ENCODE results near the gene C1QTNF6.

DNA sequence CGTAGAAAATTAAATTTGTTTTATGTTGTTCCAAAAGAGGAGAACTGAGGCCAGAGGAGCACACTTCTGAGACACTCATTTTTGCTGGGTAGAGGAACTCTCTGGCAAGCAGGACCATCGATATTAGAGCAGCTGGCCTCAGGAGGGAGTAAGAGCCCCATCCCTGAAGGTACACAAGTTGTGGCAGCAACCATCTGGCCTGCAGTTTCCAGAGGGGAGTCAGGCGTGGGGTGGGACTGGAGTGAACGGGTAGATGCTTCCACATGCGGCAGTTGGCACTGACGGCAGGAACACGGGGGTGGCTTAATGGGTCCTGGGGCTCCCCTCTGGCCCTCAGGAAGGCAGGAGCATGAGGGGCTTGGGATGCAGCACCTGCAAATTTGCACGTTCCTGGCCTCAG, 37.4 kb upstream of the C1QTNF6 start:
- no peak for TF ChIP-seq POLR2A (IDR thresholded peaks at IDR 0.05; ENCODE audit: low read depth)
- TF ChIP-seq, protein P1, sequence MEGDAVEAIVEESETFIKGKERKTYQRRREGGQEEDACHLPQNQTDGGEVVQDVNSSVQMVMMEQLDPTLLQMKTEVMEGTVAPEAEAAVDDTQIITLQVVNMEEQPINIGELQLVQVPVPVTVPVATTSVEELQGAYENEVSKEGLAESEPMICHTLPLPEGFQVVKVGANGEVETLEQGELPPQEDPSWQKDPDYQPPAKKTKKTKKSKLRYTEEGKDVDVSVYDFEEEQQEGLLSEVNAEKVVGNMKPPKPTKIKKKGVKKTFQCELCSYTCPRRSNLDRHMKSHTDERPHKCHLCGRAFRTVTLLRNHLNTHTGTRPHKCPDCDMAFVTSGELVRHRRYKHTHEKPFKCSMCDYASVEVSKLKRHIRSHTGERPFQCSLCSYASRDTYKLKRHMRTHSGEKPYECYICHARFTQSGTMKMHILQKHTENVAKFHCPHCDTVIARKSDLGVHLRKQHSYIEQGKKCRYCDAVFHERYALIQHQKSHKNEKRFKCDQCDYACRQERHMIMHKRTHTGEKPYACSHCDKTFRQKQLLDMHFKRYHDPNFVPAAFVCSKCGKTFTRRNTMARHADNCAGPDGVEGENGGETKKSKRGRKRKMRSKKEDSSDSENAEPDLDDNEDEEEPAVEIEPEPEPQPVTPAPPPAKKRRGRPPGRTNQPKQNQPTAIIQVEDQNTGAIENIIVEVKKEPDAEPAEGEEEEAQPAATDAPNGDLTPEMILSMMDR (IDR thresholded peaks at IDR 0.05) = no peak
- no peak for TF ChIP-seq POLR2AphosphoS5 (IDR thresholded peaks at IDR 0.05)
